Activated naive CD4-positive, alpha-beta T cell treated with Interleukin-2 at 50 U/mL for 16 hours (primary cell): ENCODE measurements around the gene TMEM232.

Experiments
- DNase-seq: peaks from one replicate; pipeline ENCODE4 v3.0.0-alpha.2; 2020

Gene TMEM232

DNA sequence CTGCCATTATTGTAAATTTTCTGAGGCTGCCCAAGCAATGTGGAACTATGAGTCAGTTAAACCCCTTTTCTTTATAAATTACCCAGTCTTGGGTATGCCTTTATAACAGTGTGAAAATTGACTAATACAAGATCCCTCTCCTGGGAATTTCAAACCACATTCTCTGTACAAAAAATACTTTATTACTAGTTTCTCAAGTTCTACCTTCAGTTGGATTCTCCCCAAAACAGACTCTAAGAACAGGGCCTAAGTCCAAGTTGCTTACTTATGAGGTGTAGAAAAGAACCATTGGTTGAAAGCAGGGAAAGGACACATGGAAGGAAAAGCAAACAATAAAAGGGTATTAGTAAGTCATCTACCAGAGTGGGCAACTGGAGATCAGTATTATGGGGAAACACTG is 343.2 kb downstream of the TMEM232 start:
- no peak for DNase-seq

DNA sequence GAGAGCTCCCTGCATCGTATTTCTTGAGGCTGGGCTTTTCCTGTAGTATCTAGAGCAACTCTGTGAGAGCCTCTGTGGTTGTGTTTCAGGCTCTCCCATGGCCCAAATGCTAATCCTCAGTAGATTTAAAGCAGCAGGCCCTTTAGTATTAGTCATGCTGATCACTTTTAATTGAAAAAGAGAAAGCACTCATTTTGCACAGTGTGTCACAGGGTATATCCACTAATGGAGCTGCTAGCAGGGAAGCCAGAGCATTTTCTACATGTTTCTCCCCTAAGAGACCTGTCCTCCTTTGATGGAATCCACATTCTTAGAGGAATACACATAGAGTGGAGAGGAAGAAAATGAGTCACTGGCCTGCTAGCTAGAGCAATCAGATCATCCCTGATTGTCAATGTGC is 348.5 kb downstream of the TMEM232 start:
- DNase-seq: no peak

DNA sequence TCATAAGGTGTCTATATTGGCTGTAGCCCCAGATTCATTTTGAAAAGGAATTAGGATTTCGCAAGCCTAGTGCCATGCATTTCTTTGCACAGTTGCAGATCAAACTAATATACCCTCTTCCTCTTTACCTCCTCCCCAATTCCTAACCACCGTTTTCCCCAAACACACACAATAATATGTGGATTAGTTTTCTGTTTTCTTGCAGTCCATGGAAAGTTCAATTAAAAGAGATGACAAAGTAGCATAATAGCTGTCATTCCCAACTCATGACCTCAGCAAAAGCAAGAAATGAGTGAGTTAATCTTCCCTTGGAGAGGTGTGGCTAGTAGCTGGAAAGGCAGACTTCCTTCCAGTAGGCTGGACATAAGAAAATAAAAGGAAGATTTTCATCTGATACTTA is 349.1 kb downstream of the TMEM232 start:
- DNase-seq: no peak

DNA sequence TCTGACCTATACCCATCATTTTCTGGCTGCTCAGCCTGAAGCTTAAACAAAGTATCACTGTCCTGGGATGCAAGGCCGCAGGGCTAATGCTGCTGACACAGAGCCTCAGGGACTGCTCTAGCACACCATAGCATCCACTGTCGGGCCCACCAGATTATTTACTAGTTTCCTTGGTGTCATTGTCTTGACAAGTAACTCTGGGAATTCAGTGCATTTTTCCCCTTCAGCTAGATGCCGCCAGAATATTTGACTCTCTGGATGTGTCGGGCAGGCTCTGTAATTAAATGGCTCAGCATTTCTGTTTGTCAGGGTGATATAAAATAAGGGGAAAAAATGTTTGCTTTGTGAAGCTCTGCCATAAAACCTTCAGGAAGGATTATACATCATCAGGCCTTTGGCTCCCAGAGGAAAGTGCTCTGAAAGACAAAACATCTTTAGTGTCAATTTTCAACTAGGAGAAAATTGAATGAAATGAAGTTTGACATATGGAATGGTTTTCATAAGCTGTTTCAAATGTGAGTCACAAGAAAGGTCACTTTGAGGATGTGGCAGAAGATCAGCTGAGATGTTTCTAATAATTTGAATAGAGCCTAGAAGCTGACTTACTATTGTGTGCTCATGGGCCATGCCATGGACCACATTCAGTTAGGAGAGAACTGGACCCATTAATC is 350.1 kb downstream of the TMEM232 start:
- DNase-seq: no peak

DNA sequence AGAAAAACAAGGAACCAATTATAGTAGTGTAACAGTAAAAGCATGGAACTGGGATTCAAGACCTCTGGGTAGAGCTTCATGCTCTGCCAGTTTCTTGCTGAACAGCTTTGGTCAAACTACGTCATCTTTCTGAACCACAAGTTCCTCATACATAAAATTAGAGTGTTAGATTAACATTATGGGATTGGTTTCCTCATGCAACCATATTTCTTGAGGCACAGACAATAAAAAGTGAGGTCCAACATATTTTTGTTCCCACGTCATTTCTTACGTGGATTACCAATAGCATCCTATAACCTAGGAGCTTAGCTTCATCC is 354.8 kb downstream of the TMEM232 start:
- DNase-seq: no peak

DNA sequence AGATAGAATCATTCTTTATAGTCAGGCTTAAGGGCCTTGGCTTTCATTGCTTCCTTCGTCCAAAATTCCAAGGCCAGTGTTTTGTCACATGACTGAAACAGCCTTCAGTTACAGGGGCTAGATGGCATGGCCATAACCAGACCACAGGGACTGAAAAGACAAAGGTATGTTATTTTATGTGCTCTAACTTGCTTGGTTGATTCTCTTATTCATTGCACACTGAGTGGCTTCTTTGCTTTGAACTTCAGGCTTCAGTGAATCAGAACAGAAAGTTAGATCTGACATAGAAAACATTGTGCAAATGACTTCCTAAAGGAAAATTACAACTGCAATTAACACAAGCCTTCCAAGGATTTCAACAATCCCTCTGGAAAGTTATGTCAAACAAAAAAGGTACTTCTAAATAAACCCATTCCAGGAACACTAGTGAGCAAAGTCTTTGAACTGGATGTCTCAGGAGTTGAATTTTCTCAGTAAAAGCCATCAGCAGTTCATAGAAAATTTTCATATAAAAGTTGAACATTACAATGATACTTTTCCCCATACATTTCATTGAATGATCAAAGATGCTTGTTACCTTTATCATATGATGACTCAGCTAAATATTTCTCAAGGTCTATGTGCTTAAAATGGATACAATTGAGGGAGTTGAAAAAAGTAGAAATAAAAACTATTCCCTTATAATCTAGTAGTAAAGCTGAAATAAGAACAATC is 355.3 kb downstream of the TMEM232 start:
- no peak for DNase-seq
